HepG2 (cell line): ENCODE measurements around the gene TTC19. TPM values are rescaled to one million over a fixed set of nuclear protein-coding genes. Genes with fewer than 3 reads are reported as not detected.

ENCODE experiments used
- ATAC-seq: fragments of 200-7000 bp; cut with Tn5 transposase; 3 replicates; pipeline ENCODE4 v1.9.1; 2020; ENCODE audit warnings: mild to moderate bottlenecking, moderate library complexity
- BruUV-seq: library from RNA; stranded (reverse); fragments of 400-500 nt; replicated peaks from 2 replicates; lab custom pipeline; 2021; lab: Mats Ljungman, UMichigan
- CTCF ChIA-PET: fragments of 300-600 bp; formaldehyde crosslinking; extraction: SDS; loops from one replicate; lab custom pipeline; 2021; ENCODE audit warnings: low total read pairs, inconsistent platforms, low intra/inter-chr PET ratio; lab: Yijun Ruan, JAX
- POLR2A ChIA-PET: fragments of 350-600 bp; sonication (Branson Sonifier 250); formaldehyde crosslinking; loops from one replicate; lab custom pipeline; 2020; ENCODE audit warnings: antibody characterized with exemption, inconsistent platforms; lab: Yijun Ruan, JAX
- DNase-seq: peaks from one replicate; pipeline ENCODE4 v3.0.0-alpha.2; 2015; ENCODE audit warnings: low spot score
- FAIRE-seq: peaks from 3 replicates; lab custom pipeline; 2011; peaks lifted over from hg19 to GRCh38; lab: Jason Lieb, UNC
- H2AFZ ChIP-seq: one replicate; pipeline ENCODE4 v1.6.1; 2011; ENCODE audit warnings: low read length, inconsistent platforms
- H3K27ac ChIP-seq: fragments of 300-600 bp; 3 replicates; pipeline ENCODE4 v1.8.0; 2011; ENCODE audit warnings: mixed run types, mild to moderate bottlenecking, mixed read lengths, low read length, inconsistent platforms; ENCODE audit not compliant: insufficient read depth; ENCODE audit errors: extremely low read length
- H3K27me3 ChIP-seq, 2 experiments: fragments of 200-600 bp in 1 of 2; 2 replicates in 1 of 2; 3 replicates in 1 of 2; pipeline versions ENCODE4 v1.6.0 to v1.8.0; 2011; ENCODE audit warnings: low read length in 2 of 2, mild to moderate bottlenecking in 2 of 2, moderate library complexity in 2 of 2, inconsistent platforms in 1 of 2; ENCODE audit not compliant: insufficient read depth in 2 of 2, control insufficient read depth in 1 of 2
- H3K36me3 ChIP-seq, 2 experiments: fragments of 200-600 bp in 1 of 2; replicated peaks in 1 of 2; 2 replicates in 1 of 2; 3 replicates in 1 of 2; pipeline versions ENCODE4 v1.5.1 to v1.8.0; 2011; ENCODE audit warnings: low read length in 2 of 2, inconsistent platforms in 1 of 2; ENCODE audit not compliant: insufficient read depth in 2 of 2, control insufficient read depth in 1 of 2
- H3K4me1 ChIP-seq: 2 replicates; pipeline ENCODE4 v1.5.1; 2012; ENCODE audit warnings: low read length, inconsistent platforms; ENCODE audit not compliant: insufficient read depth
- H3K4me2 ChIP-seq: 2 replicates; pipeline ENCODE4 v1.6.0; 2011; ENCODE audit warnings: low read depth, low read length, inconsistent platforms
- H3K4me3 ChIP-seq, 3 experiments: fragments of 200-600 bp in 1 of 3; sonication (generic), shearing (Covaris generic) in 1 of 3; replicated peaks in 1 of 3; 2 replicates each; pipeline ENCODE4 v1.5.1; 2011 to 2016; ENCODE audit warnings: low read length in 3 of 3, inconsistent platforms in 2 of 3, low read depth in 2 of 3, mild to moderate bottlenecking in 2 of 3, control low read depth in 1 of 3, mixed read lengths in 1 of 3; ENCODE audit not compliant: insufficient read depth in 1 of 3
- H3K79me2 ChIP-seq: one replicate; pipeline ENCODE4 v1.6.1; 2011; ENCODE audit warnings: low read length, inconsistent platforms; ENCODE audit not compliant: insufficient read depth
- H3K9ac ChIP-seq: 2 replicates; pipeline ENCODE4 v1.6.0; 2011; ENCODE audit warnings: mild to moderate bottlenecking, low read depth, low read length, inconsistent platforms; ENCODE audit not compliant: insufficient read depth
- H3K9me3 ChIP-seq: 2 replicates; pipeline ENCODE4 v1.5.1; 2012; ENCODE audit warnings: mild to moderate bottlenecking, low read length
- H4K20me1 ChIP-seq: 2 replicates; pipeline ENCODE4 v1.6.0; 2011; ENCODE audit warnings: inconsistent platforms, mild to moderate bottlenecking, low read length, moderate library complexity; ENCODE audit not compliant: insufficient read depth
- AGO2 ChIP-seq: fragments of 200-400 bp; formaldehyde crosslinking; optimal IDR thresholded peaks from 2 replicates; pipeline ENCODE3; 2017; ENCODE audit warnings: mild to moderate bottlenecking, low read depth, low read length, moderate library complexity
- FOXK1 ChIP-seq: sonication (generic); formaldehyde crosslinking; IDR thresholded peaks from 2 replicates; pipeline ENCODE4 v1.4.0; 2020; ENCODE audit warnings: low read depth, missing genetic modification reagents, borderline replicate concordance
- HMGA1 ChIP-seq: sonication (generic); formaldehyde crosslinking; conservative IDR thresholded peaks from 2 replicates; pipeline ENCODE4 v1.4.0; 2020; ENCODE audit warnings: missing genetic modification reagents
- MAFF ChIP-seq: IDR thresholded peaks from 2 replicates; pipeline ENCODE4 v1.6.1; 2011; ENCODE audit warnings: low read depth, low read length, improper control_type of control experiment
- MAZ ChIP-seq, 2 experiments: sonication (generic) in 1 of 2; formaldehyde crosslinking in 1 of 2; IDR thresholded peaks; 2 replicates each; pipeline versions ENCODE4 v1.5.0 to v1.6.1; 2012 to 2020; ENCODE audit warnings: low read depth in 2 of 2, mild to moderate bottlenecking in 2 of 2, borderline replicate concordance in 1 of 2, improper control_type of control experiment in 1 of 2, low read length in 1 of 2, missing genetic modification reagents in 1 of 2, moderate library complexity in 1 of 2
- PCBP2 ChIP-seq: fragments of 200-400 bp; formaldehyde crosslinking; optimal IDR thresholded peaks from 2 replicates; pipeline ENCODE3; 2018; ENCODE audit warnings: low read length, low read depth; ENCODE audit not compliant: poor library complexity, severe bottlenecking
- POLR2AphosphoS5 ChIP-seq: IDR thresholded peaks from 2 replicates; pipeline ENCODE4 v1.6.1; 2012; ENCODE audit warnings: low read depth, low read length
- POLR2G ChIP-seq: fragments of 200-400 bp; formaldehyde crosslinking; IDR thresholded peaks from 2 replicates; pipeline ENCODE4 v1.6.1; 2018; ENCODE audit warnings: mild to moderate bottlenecking, low read depth, low read length, moderate library complexity
- PTBP1 ChIP-seq: fragments of 200-400 bp; formaldehyde crosslinking; IDR thresholded peaks from 2 replicates; pipeline ENCODE4 v1.6.1; 2018; ENCODE audit warnings: low read length, low read depth; ENCODE audit not compliant: poor library complexity, severe bottlenecking
- RAD21 ChIP-seq: fragments of 450-650 bp; formaldehyde crosslinking; IDR thresholded peaks from 2 replicates; pipeline ENCODE4 v1.5.0; 2020; ENCODE audit warnings: mild to moderate bottlenecking
- RBM22 ChIP-seq: fragments of 200-400 bp; formaldehyde crosslinking; optimal IDR thresholded peaks from 2 replicates; pipeline ENCODE3; 2017; ENCODE audit warnings: mild to moderate bottlenecking, low read length, moderate library complexity
- ZNF776 ChIP-seq: sonication (generic); formaldehyde crosslinking; IDR thresholded peaks from 2 replicates; pipeline ENCODE4 v1.4.0; 2020; ENCODE audit warnings: mild to moderate bottlenecking, missing genetic modification reagents
- WGBS: methylation state at CpG from one replicate; pipeline ENCODE4 v1.1.6; 2017; ENCODE audit warnings: low lambda C conversion rate; 5-methylcytosine and 5-hydroxymethylcytosine counted together
- in situ Hi-C: cut with HindIII; loops from 2 replicates; pipeline ENCODE4 v1.10.0; 2017; ENCODE audit warnings: low pct_unique_long_range_greater_than_20kb; ENCODE audit not compliant: extremely low pct_ligation_motif_present
- intact Hi-C: fragments of 100-400 bp; cut with micrococcal nuclease; formaldehyde crosslinking; loops from one replicate; pipeline ENCODE4 v1.10.0; 2022; ENCODE audit not compliant: unreplicated experiment
- polyA plus RNA-seq, 8 experiments: library from polyadenylated mRNA; depleted of rRNA in 3 of 8; stranded (reverse) in 7 of 8; unstranded in 1 of 8; fragments of >200 nt; fragmentation: Illumina TruSeq in 4 of 8; extraction: Trizol in 4 of 8; gene quantifications; 2 replicates each; pipeline versions ENCODE4 v1.2.1 to v1.2.3, GENCODE V29; 2011 to 2016; ENCODE audit warnings: low read depth in 4 of 8, missing spikeins in 1 of 8, mixed read lengths in 1 of 8; ENCODE audit not compliant: insufficient read depth in 1 of 8
- total RNA-seq, 5 experiments: library from RNA; depleted of rRNA; stranded (reverse); fragments of >200 nt; fragmentation: Illumina TruSeq; extraction: Trizol; gene quantifications; 2 replicates each; pipeline ENCODE4 v1.2.3, GENCODE V29; 2016; ENCODE audit warnings: low read depth in 1 of 5
- TF ChIP-seq, protein P1 (sequence below): sonication (generic); formaldehyde crosslinking; IDR thresholded peaks from 2 replicates; pipeline ENCODE4 v1.4.0; 2020; ENCODE audit warnings: missing genetic modification reagents, mild to moderate bottlenecking, borderline replicate concordance

TTC19 gene
- total and polyA plus RNA-seq, 2 of the 13 experiments (the other 11 are each of a cell fraction or from before 2014, with no cell fraction given) = 4.4 to 24.3 TPM

DNA sequence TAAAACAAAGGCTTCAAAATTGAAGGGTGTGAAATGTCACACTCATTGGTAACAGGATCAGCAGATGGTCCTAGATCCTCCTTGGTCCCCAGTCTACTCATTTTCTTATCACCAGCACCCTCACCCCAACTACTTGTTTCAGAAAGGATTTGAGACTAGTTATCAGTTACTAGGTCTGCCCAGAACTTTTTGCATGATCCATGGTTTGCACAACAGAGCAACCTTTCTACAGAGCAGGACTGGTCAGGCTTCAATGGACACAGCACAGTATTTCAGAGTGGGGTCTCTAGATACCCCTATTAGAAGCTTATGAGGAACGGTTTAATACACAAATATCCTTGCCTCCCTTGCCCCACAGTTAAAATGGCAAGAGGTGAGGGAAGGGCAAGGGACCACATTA, 25.6 kb downstream of the TTC19 start:
- WGBS = 100% methylated on average over 1 of the region's 1 CpG

DNA sequence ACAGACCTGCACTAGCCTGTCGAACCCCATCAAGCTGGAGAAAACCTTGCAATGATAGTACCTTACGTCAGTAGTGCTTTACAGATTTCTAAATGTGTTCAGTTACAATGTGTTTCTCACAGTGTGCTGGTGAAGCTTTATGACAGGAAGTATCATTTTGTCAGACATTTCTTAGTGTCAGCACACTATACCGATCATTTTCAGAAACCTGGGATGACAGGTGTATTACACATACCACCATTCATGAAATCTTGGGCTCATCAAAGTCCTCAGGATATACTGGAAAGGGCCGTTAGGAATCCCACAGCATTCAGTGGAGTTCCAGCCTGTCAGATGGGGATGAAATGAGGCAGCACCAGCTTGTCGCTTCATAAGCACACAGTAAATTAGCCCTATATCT, 27.3 kb downstream of the TTC19 start:
- H3K27me3 ChIP-seq = no peaks in the 10 kb centered on the region
- H3K79me2 ChIP-seq = no peaks in the 10 kb centered on the region
- no TSS peak for BruUV-seq
- no peak overlapping the region for H3K4me3 ChIP-seq
- POLR2A ChIA-PET = no interaction called here
- H3K9ac ChIP-seq = no peak overlapping the region
- H3K4me2 ChIP-seq = no peak overlapping the region
- no peak overlapping the region for H3K27ac ChIP-seq
- peaks cover 7% of the 10 kb centered on the region; the same call in 1 of the 2 replicates for H3K4me1 ChIP-seq
- H3K36me3 ChIP-seq = peaks cover 21 to 76% of the 10 kb centered on the region in 2 experiments
- ATAC-seq (no peak; the same call in 2 of the 3 replicates), FAIRE-seq (no peak), DNase-seq (no peak)
- CTCF ChIA-PET = no interaction called here
- TF ChIP-seq, protein P1, sequence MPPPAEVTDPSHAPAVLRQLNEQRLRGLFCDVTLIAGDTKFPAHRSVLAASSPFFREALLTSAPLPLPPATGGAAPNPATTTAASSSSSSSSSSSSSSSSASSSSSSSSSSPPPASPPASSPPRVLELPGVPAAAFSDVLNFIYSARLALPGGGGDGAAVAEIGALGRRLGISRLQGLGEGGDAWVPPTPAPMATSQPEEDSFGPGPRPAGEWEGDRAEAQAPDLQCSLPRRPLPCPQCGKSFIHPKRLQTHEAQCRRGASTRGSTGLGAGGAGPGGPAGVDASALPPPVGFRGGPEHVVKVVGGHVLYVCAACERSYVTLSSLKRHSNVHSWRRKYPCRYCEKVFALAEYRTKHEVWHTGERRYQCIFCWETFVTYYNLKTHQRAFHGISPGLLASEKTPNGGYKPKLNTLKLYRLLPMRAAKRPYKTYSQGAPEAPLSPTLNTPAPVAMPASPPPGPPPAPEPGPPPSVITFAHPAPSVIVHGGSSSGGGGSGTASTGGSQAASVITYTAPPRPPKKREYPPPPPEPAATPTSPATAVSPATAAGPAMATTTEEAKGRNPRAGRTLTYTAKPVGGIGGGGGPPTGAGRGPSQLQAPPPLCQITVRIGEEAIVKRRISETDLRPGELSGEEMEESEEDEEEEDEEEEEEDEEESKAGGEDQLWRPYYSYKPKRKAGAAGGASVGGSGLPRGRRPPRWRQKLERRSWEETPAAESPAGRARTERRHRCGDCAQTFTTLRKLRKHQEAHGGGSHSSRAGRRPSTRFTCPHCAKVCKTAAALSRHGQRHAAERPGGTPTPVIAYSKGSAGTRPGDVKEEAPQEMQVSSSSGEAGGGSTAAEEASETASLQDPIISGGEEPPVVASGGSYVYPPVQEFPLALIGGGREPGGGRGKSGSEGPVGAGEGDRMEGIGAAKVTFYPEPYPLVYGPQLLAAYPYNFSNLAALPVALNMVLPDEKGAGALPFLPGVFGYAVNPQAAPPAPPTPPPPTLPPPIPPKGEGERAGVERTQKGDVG = no peak
- TF ChIP-seq PCBP2 (no peak), FOXK1 (CRISPR knock-in tag) (no peak), MAFF (no peak), HMGA1 (no peak), AGO2 (peak; percentile 56), POLR2AphosphoS5 (peak; percentile 6; the same call in 1 of the 2 replicates), MAZ (IDR thresholded peaks at IDR 0.05; ENCODE audit: borderline replicate concordance, low read depth, low read length) (no peak), MAZ (CRISPR knock-in tag; IDR thresholded peaks at IDR 0.05; ENCODE audit: low read depth) (no peak)
- H4K20me1 ChIP-seq = no peaks in the 10 kb centered on the region
- no peaks in the 10 kb centered on the region for H3K9me3 ChIP-seq
- no peak overlapping the region for H2AFZ ChIP-seq
- in situ Hi-C loops = no loop called here
- intact Hi-C loops = no loop called here
- WGBS = 94% methylated on average over 5 of the region's 5 CpGs

More for the DNA sequence above, 25.6 kb downstream of the TTC19 start:
- H3K27me3 ChIP-seq = no peaks in the 10 kb centered on the region
- DNase-seq (no peak), FAIRE-seq (no peak), ATAC-seq (no peak)
- H4K20me1 ChIP-seq = no peaks in the 10 kb centered on the region
- H3K9ac ChIP-seq = no peak overlapping the region
- H3K4me2 ChIP-seq = no peak overlapping the region
- TF ChIP-seq RBM22 (peak; percentile 21), RAD21 (no peak), PTBP1 (no peak), POLR2G (0 out of 2 replicates have a peak, but pooled peaks have one; percentile 31), ZNF776 (CRISPR knock-in tag) (no peak)
- H2AFZ ChIP-seq = no peak overlapping the region
- CTCF ChIA-PET = no interaction called here
- H3K9me3 ChIP-seq = no peaks in the 10 kb centered on the region
- no peak overlapping the region for H3K4me3 ChIP-seq
- peaks cover 6% of the 10 kb centered on the region for H3K79me2 ChIP-seq
- in situ Hi-C loops (no loop called here), intact Hi-C loops (no loop called here)
- POLR2A ChIA-PET = no interaction called here
- no TSS peak for BruUV-seq
- peaks cover 19 to 73% of the 10 kb centered on the region in 2 experiments for H3K36me3 ChIP-seq
- H3K4me1 ChIP-seq = peaks cover 7% of the 10 kb centered on the region; the same call in 1 of the 2 replicates
- no peak overlapping the region for H3K27ac ChIP-seq
